ENCODE results near the gene CARD8.

- TF ChIP-seq CTCF (IDR thresholded peaks at IDR 0.05) (no peak), ZFX (IDR thresholded peaks at IDR 0.05; ENCODE audit: borderline replicate concordance) (no peak)
Observed at GRCh38 chr19:48186015-48186414, 69.7 kb downstream of the CARD8 start.

Data from 22Rv1 (cell line).